Prostate gland (tissue), 2 donors: ENCODE results near the gene BSND.

Experiments used
- POLR2A ChIP-seq: fragments of 450-650 bp; IDR thresholded peaks from one replicate; pipeline ENCODE4 v1.6.1; 2016; ENCODE audit warnings: antibody characterized with exemption, mild to moderate bottlenecking
- TF ChIP-seq, protein P1 (sequence below), 4 experiments: fragments of 200-600 bp in 2 of 4; fragments of 450-650 bp in 2 of 4; sonication (generic) in 2 of 4; IDR thresholded peaks; 1 replicate in 3 of 4; 2 replicates in 1 of 4; pipeline ENCODE4 v1.5.1; 2016 to 2019; ENCODE audit warnings: antibody characterized with exemption in 4 of 4, mild to moderate bottlenecking in 2 of 4, moderate library complexity in 2 of 4

DNA sequence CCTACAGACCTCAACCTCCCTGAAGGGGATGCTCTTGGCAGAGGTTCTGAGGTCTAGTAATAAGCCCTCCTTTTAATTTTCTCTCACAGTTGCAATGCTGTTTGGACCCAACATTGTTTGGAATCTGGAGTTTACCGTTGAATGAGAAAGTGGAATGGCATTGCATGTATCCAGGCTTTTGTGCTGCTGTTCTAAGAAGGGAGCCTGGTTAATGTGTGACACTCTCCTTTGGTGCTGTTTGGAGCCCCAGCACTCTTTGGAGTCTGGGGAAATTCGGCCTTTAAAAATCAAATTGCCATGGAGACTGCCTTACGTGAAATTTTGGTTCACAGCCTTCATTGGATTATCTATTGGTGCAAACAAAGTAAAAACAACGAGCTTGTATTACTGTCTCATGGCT lies 42.0 kb upstream of the BSND start:
- TF ChIP-seq, protein P1, sequence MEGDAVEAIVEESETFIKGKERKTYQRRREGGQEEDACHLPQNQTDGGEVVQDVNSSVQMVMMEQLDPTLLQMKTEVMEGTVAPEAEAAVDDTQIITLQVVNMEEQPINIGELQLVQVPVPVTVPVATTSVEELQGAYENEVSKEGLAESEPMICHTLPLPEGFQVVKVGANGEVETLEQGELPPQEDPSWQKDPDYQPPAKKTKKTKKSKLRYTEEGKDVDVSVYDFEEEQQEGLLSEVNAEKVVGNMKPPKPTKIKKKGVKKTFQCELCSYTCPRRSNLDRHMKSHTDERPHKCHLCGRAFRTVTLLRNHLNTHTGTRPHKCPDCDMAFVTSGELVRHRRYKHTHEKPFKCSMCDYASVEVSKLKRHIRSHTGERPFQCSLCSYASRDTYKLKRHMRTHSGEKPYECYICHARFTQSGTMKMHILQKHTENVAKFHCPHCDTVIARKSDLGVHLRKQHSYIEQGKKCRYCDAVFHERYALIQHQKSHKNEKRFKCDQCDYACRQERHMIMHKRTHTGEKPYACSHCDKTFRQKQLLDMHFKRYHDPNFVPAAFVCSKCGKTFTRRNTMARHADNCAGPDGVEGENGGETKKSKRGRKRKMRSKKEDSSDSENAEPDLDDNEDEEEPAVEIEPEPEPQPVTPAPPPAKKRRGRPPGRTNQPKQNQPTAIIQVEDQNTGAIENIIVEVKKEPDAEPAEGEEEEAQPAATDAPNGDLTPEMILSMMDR (IDR thresholded peaks at IDR 0.05) = no peak
- TF ChIP-seq POLR2A = no peak
